Effector memory CD8-positive, alpha-beta T cell (primary cell): ENCODE results near the gene SCN1A.
"Not testable (repeated sequence)": the region's sequence is repeated elsewhere in the genome, so short reads cannot be mapped to it uniquely, and the experiment has no call there.

ENCODE experiments used
- ATAC-seq: fragments of 150-1000 bp; cut with Tn5 transposase; replicated peaks from 2 replicates; pipeline ENCODE4 v1.10.0; 2021; ENCODE audit warnings: mild to moderate bottlenecking, moderate library complexity
- DNase-seq, 3 experiments: peaks; one replicate each; pipeline ENCODE4 v3.0.0; 2021
- H3K27ac Mint-ChIP-seq, 2 donors: one replicate each; pipeline ENCODE4 v1.8.0; 2022; ENCODE audit warnings: mild to moderate bottlenecking in 2 of 2, mixed read lengths in 2 of 2, moderate library complexity in 2 of 2
- H3K27me3 Mint-ChIP-seq, 2 donors: one replicate each; pipeline ENCODE4 v1.8.0; 2022; ENCODE audit warnings: mixed read lengths in 2 of 2
- H3K36me3 Mint-ChIP-seq: one replicate; pipeline ENCODE4 v1.8.0; 2022; ENCODE audit warnings: mild to moderate bottlenecking, moderate library complexity, mixed read lengths; ENCODE audit not compliant: insufficient read depth
- H3K4me1 Mint-ChIP-seq, 2 donors: one replicate each; pipeline ENCODE4 v1.8.0; 2022; ENCODE audit warnings: low read depth in 2 of 2, mixed read lengths in 2 of 2
- H3K4me3 Mint-ChIP-seq, 2 donors: one replicate each; pipeline ENCODE4 v1.8.0; 2022; ENCODE audit warnings: mild to moderate bottlenecking in 2 of 2, mixed read lengths in 2 of 2, moderate library complexity in 2 of 2
- H3K9me3 Mint-ChIP-seq, 2 donors: one replicate each; pipeline ENCODE4 v1.8.0; 2022; ENCODE audit warnings: mixed read lengths in 2 of 2

Gene SCN1A

DNA sequence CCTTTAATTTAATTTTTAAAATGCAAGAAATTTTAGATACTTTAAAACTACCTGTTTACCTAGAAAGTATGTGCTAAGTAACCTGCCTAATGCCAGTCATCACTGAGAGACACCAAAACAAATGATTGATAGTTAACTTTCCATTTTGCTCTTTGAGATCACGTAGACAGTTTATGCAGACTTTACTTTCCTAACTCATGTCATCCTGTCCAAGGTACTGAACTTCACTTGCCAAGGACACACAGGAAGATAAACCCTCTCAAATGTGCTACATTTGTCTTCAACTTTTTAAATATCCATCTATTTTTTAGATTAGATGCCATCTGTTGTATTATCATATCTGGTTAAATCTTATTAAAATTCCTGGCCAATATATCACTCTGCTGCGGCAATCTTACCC is 20.1 kb upstream of the SCN1A start:
- Mint-ChIP-seq H3K27ac (no peak overlapping the region), H3K36me3 (no peaks in the 10 kb centered on the region), H3K4me3 (no peak overlapping the region), H3K4me1 (no peaks in the 10 kb centered on the region), H3K27me3 (no peaks in the 10 kb centered on the region), H3K9me3 (no peaks in the 10 kb centered on the region)
- DNase-seq (no peak), ATAC-seq (no peak)

DNA sequence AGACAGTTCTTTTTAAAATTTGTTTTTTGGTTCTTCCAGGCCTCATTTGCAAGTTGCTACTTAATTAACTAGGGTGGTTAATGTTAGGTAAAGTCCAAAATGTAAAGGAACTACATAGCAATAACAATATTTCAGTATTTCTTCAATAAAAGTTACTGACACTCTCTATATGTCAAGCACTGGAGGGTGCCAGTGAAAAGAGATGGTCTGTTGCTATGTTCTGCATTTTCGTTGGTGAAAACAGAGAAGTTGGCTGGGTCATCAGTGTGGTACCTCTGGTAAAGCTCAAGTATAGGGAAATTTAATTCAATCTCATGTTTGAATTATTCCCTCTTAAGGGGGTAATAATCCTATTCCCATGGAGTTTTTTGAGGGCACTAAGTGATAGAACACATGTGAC is 16.3 kb upstream of the SCN1A start:
- no peak overlapping the region for H3K4me3 Mint-ChIP-seq
- DNase-seq (no peak), ATAC-seq (no peak)
- H3K36me3 Mint-ChIP-seq, result peaks cover 2% of the 10 kb centered on the region
- H3K9me3 Mint-ChIP-seq, result no peaks in the 10 kb centered on the region
- H3K27me3 Mint-ChIP-seq, result no peaks in the 10 kb centered on the region
- no peak overlapping the region for H3K27ac Mint-ChIP-seq
- no peaks in the 10 kb centered on the region for H3K4me1 Mint-ChIP-seq

DNA sequence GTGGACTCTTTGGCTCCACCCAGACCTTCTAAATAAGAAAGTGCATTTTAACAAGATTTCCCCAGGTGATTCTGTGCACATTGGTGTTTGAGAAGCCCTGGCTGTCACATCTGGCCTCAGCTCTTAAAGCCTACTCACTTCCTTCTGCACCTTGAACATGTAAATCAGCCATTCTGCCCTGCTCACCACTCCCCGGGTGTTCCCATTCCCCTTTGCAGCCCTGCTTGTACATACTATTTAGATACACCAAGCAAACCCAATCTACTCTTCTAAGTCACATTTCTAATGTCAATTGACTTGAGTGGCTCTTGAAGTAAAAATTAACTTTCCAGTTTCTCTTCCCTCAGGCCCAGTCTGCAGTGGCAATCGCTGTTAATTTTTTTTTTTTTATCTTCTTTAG is 13.1 kb upstream of the SCN1A start:
- ATAC-seq (no peak), DNase-seq (no peak)
- Mint-ChIP-seq H3K4me1 (no peaks in the 10 kb centered on the region), H3K27me3 (peaks cover 0 to 10% of the 10 kb centered on the region in 2 donors), H3K4me3 (no peak overlapping the region), H3K27ac (no peak overlapping the region), H3K9me3 (no peaks in the 10 kb centered on the region), H3K36me3 (peaks cover 2% of the 10 kb centered on the region)

DNA sequence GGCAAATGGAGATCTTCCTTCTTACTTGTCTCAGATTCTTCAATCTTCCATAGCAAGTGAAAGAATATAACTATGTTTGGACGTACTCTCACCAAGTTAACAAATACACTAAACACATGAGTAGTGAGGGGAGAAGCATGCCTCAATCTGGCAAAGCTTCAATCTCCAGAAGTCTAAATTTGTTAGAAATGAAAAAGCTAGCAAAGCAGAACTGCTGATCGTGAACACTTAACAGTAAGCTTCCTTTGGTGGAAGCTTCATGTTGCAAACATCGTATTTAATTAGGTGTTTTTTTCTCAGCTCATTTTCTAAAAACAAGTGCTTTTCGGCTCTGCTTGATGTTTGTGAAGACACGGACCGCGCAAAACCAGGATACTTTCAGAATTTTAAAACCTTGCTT is 12.7 kb upstream of the SCN1A start:
- Mint-ChIP-seq H3K4me1 (no peaks in the 10 kb centered on the region), H3K4me3 (no peak overlapping the region), H3K36me3 (peaks cover 2% of the 10 kb centered on the region), H3K27me3 (peaks cover 0 to 10% of the 10 kb centered on the region in 2 donors), H3K27ac (no peak overlapping the region), H3K9me3 (no peaks in the 10 kb centered on the region)
- ATAC-seq (no peak), DNase-seq (no peak)

GRCh38 chr2:166139479-166139878 is 11.7 kb upstream of the SCN1A start:
- not testable (repeated sequence) for H3K36me3 Mint-ChIP-seq, DNase-seq, H3K4me3 Mint-ChIP-seq, ATAC-seq, H3K27ac Mint-ChIP-seq, H3K4me1 Mint-ChIP-seq, H3K9me3 Mint-ChIP-seq
- peaks cover 0 to 11% of the 10 kb centered on the region in 2 donors for H3K27me3 Mint-ChIP-seq

- ATAC-seq, result no peak
- no peak overlapping the region for H3K27ac Mint-ChIP-seq
- peaks cover 2% of the 10 kb centered on the region for H3K36me3 Mint-ChIP-seq
- no peaks in the 10 kb centered on the region for H3K9me3 Mint-ChIP-seq
- H3K4me1 Mint-ChIP-seq, result no peaks in the 10 kb centered on the region
- no peak for DNase-seq
- H3K4me3 Mint-ChIP-seq, result no peak overlapping the region
- H3K27me3 Mint-ChIP-seq, result peaks cover 0 to 17% of the 10 kb centered on the region in 2 donors
Observed at GRCh38 chr2:166138667-166139066, 10.8 kb upstream of the SCN1A start.

DNA sequence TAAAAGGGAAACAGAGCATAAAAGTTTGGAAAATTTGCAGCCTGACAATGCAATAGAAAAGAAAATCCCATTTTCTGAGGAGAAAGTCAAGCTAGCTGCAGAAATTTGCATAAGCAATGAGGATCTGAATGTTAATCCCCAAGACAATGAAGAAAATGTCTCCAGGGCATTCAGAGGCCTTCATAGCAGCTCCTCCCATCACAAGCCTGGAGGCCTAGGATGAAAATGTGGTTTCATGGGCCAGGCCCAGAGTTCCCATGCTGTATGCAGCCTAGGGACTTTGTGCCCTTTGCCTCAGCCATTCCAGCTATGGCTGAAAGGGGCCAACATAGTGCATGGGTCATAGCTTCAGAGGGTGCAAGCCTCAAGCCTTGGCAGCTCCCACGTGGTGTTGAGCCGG is 10.3 kb upstream of the SCN1A start:
- peaks cover 0 to 17% of the 10 kb centered on the region in 2 donors for H3K27me3 Mint-ChIP-seq
- no peak for ATAC-seq
- H3K4me1 Mint-ChIP-seq, result no peaks in the 10 kb centered on the region
- no peak for DNase-seq
- H3K36me3 Mint-ChIP-seq, result peaks cover 2% of the 10 kb centered on the region
- H3K9me3 Mint-ChIP-seq, result no peaks in the 10 kb centered on the region
- H3K4me3 Mint-ChIP-seq, result no peak overlapping the region
- no peak overlapping the region for H3K27ac Mint-ChIP-seq

GRCh38 chr2:166137331-166137730 is 9.5 kb upstream of the SCN1A start:
- H3K9me3 Mint-ChIP-seq, result no peaks in the 10 kb centered on the region
- ATAC-seq (no peak), DNase-seq (no peak)
- no peaks in the 10 kb centered on the region for H3K4me1 Mint-ChIP-seq
- H3K27ac Mint-ChIP-seq, result no peak overlapping the region
- H3K27me3 Mint-ChIP-seq, result peaks cover 0 to 17% of the 10 kb centered on the region in 2 donors
- peaks cover 2% of the 10 kb centered on the region for H3K36me3 Mint-ChIP-seq
- no peak overlapping the region for H3K4me3 Mint-ChIP-seq

DNA sequence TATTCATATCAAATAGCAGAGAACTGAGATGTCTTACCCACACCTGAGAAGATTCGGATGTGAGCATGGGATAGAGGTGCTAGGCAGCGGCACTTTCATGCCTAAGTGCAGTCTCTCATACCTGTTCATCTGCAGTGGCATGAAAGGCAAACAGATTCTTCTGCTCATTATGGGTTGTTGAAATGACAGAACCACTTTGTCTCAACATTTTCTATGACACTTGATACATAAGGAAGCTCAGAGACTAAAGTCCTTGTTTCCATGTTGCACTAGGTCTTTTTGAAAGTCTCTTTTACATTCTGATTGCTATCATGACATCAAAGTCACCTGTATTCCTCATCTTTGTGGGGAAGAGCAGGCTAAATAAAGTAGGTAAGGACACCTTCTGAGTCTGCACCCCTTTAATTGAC is 8.0 kb upstream of the SCN1A start:
- Mint-ChIP-seq H3K9me3 (no peaks in the 10 kb centered on the region), H3K4me3 (no peak overlapping the region), H3K27me3 (peaks cover 6 to 17% of the 10 kb centered on the region in 2 donors), H3K27ac (no peak overlapping the region), H3K4me1 (no peaks in the 10 kb centered on the region), H3K36me3 (peaks cover 2% of the 10 kb centered on the region)
- ATAC-seq (no peak), DNase-seq (no peak)

DNA sequence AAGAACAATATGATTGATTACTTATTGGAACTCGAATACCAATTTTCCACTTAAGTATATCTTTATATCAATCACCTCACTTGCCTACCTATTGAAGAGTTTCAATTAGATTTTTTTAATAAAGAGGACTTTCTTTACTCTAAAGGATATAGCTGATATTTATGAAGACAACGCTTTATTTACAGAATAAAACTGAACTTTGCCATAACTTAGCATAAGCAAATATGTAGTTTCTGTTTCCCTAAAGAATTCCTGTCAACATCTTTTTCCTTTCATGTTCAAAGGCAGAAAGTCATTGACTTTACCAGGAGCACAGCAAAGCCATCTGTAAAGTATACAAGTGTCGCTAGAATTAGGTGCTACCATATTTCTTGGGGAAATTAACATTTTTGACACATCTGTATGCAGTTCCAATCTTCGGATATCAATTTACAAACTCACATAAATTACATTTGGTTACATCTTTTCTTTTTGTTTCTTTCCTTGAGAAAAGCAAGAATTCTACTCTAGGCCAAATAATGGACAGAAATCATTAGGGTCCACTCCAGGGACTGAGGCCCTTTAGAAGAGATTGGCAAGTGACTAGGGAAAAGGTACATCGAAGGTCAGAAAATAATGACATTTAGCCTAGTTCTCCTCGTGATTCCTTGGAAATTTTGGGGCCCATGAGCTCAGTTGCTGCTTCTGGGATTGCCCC is 7.5 kb upstream of the SCN1A start:
- H3K9me3 Mint-ChIP-seq, result no peaks in the 10 kb centered on the region
- ATAC-seq, result no peak
- H3K36me3 Mint-ChIP-seq, result peaks cover 2% of the 10 kb centered on the region
- H3K27me3 Mint-ChIP-seq, result peaks cover 6 to 20% of the 10 kb centered on the region in 2 donors
- no peak for DNase-seq
- H3K4me1 Mint-ChIP-seq, result no peaks in the 10 kb centered on the region
- H3K27ac Mint-ChIP-seq, result no peak overlapping the region
- no peak overlapping the region for H3K4me3 Mint-ChIP-seq

DNA sequence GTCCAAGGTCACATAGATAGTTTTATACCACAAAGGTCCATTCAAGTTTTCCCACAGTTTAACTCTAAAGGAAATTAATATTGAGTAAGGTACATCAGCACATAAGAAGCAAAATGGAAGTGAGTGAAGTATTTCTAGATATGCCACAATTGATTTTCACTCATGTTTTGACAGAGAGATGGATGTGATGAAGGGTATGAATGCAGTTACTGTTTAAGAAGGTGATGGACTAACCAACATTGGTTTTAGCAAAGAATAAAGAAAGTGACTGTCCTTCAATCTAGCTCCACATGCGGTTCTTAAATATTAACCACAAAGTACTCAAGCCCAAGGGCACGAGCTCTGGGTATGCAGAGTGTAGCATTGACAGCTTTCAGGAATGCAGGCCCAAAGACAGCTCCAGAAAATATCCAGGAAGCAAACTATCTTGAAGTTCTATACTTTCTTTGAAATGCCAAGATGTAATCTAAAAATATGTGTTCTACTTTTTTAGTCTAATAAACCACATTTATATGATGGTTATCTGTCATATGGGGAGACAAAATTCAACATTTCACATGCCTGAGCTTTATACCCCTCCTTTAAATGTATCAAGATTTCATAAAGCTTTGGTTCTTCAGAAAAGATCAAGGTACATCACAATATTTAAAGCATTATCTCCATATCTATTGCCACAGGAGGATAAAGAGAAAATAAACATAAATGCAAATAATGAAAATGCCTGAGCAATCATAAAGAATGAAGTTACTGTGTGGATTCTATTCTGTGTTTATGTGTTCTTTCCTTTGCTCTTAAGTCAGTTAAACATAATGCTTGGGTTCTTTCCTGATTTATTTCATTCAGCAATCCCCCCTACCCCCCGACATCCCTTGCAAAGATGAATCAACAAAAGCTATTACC is 6.7 kb upstream of the SCN1A start:
- Mint-ChIP-seq H3K27me3 (peaks cover 6 to 26% of the 10 kb centered on the region in 2 donors), H3K4me3 (no peak overlapping the region), H3K4me1 (no peaks in the 10 kb centered on the region), H3K36me3 (peaks cover 2% of the 10 kb centered on the region), H3K27ac (no peak overlapping the region), H3K9me3 (no peaks in the 10 kb centered on the region)
- ATAC-seq (no peak), DNase-seq (no peak)

DNA sequence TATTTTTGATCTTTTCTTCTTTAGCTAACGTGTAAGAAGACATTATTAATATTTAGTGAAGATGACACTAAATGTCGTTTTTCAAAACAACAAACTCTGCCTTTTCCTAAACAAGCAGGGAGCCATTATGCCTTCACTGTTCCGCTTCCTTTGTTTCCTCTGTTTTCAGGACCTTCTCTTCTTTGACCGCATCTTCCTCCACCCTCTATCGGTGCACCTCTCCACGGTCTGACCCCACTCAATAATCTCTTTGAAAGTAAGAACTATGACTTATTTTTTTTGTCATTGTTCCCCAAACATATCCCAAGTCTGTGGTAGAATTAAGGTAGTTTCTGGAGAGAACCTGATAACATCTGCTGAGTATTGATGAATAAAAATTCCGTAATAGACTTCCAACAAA is 5.8 kb upstream of the SCN1A start:
- no peak overlapping the region for H3K27ac Mint-ChIP-seq
- DNase-seq (no peak), ATAC-seq (no peak)
- no peaks in the 10 kb centered on the region for H3K9me3 Mint-ChIP-seq
- H3K27me3 Mint-ChIP-seq, result peaks cover 6 to 26% of the 10 kb centered on the region in 2 donors
- no peaks in the 10 kb centered on the region for H3K36me3 Mint-ChIP-seq
- H3K4me3 Mint-ChIP-seq, result no peak overlapping the region
- H3K4me1 Mint-ChIP-seq, result no peaks in the 10 kb centered on the region

DNA sequence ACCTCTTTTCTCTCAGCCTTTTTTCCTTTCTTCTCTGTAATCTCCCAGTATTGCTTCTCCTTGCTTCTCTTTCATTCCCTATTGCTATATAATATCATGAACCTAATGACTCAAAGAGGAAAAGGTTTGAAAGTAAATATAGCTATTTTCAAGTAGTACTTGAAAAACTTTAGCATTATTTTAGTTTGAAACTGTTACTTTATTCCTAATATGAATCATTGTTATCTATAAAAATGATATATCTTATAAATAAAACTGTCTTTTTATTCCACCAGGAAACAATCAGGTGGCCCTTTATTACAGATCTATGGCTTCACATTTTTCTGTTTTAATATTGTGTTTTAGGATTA is 311 bp upstream of the SCN1A start:
- no peak for ATAC-seq
- peaks cover 28 to 29% of the 10 kb centered on the region in 2 donors for H3K27me3 Mint-ChIP-seq

DNA sequence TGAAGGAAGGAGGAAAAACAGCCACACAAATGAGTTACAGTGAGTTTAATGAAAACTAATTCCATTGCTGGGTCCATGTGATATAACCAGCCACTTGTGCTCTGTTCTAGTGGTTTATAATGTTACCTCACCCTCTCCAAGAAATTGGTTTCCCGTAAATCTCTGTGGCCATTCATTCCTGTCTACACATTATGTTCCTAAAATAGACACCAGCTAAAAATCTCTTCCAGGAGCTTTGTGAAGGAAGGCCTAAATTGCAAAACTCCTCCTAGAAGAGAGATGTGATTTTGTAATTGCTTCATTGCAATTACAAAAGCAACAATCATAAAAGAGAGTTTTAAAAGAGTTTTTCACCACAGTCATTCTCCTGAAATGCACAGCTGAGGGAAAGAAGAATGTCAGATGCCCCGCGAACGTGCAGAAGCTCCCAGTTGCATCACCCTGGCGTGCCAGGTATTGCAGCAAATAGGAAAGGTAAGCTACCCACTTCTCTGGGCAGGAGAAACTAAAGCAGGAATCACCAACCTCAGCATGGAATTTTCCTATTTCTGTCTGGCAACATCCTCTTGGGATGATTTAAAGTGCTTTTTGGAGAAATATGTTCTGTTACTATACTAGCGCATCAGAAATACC is 1.7 kb downstream of the SCN1A start:
- Mint-ChIP-seq H3K36me3 (no peaks in the 10 kb centered on the region), H3K9me3 (no peaks in the 10 kb centered on the region), H3K27me3 (peaks cover 24 to 28% of the 10 kb centered on the region in 2 donors), H3K4me3 (no peak overlapping the region), H3K4me1 (peaks cover 4 to 5% of the 10 kb centered on the region in 2 donors), H3K27ac (no peak overlapping the region)
- ATAC-seq (no peak), DNase-seq (no peak)

More for the DNA sequence above, 311 bp upstream of the SCN1A start:
- Mint-ChIP-seq H3K4me1 (peaks cover 4 to 5% of the 10 kb centered on the region in 2 donors), H3K9me3 (no peaks in the 10 kb centered on the region), H3K4me3 (no peak overlapping the region), H3K36me3 (no peaks in the 10 kb centered on the region), H3K27ac (no peak overlapping the region)
- DNase-seq, result no peak
